AG04449 (cell line): ENCODE results near the gene CD27.

Source experiments
- CTCF ChIA-PET: fragments of 350-600 bp; formaldehyde crosslinking; extraction: SDS; loops from one replicate; lab custom pipeline; 2021; ENCODE audit warnings: antibody characterized with exemption; lab: Yijun Ruan, JAX
- POLR2A ChIA-PET: fragments of 400-600, 350-600 bp; formaldehyde crosslinking; extraction: SDS; loops from one replicate; lab custom pipeline; 2020; ENCODE audit warnings: antibody characterized with exemption, inconsistent platforms; lab: Yijun Ruan, JAX
- DNase-seq: peaks from one replicate; pipeline ENCODE4 v3.0.0-alpha.2; 2010; ENCODE audit warnings: low read depth, low spot score
- H3K4me3 ChIP-seq: 2 replicates; pipeline ENCODE4 v1.5.1; 2011; ENCODE audit warnings: low read depth, mild to moderate bottlenecking, control low read depth, low read length
- TF ChIP-seq, protein P1 (sequence below): IDR thresholded peaks from one replicate; pipeline ENCODE4 v1.5.1; 2011; ENCODE audit warnings: mild to moderate bottlenecking, moderate library complexity, low read length, control low read depth, inconsistent platforms; ENCODE audit not compliant: insufficient read depth; ENCODE audit errors: missing control alignments

CD27 gene

DNA sequence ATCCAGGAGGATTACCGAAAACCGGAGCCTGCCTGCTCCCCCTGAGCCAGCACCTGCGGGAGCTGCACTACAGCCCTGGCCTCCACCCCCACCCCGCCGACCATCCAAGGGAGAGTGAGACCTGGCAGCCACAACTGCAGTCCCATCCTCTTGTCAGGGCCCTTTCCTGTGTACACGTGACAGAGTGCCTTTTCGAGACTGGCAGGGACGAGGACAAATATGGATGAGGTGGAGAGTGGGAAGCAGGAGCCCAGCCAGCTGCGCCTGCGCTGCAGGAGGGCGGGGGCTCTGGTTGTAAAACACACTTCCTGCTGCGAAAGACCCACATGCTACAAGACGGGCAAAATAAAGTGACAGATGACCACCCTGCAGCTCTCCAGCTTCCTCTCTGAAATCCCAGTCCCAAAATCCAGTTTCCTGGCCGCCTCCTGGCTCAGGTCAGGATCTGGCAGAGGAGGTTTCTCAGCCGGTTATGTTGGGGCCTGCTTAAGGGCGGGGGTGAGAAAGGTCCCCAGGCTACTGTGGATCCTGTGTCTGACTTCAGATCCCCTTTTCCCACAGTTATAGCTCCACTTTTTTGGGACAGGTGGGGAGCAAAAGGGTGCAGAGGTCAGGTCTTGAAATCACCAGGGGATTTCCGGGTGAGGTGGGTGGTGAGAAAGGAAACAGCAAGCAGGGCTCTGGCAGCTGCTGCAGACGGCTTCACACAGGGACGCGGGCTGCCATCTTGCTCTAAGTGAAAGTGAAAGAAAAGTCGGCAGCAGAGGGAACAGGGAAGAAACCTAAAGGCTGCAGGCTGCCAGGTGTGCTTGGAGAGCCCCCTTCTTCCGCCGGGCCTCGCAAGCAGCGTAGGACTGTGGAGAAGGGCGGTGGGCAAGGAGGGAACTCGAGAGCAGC, 6.8 kb downstream of the CD27 start, which contains the start of gene TAPBPL:
Gene TAPBPL, plus strand, starts transcription at position 695 of the 897 bp plus-strand sequence. CDS start 207 bp downstream, outside the sequence.
- DNase-seq = peak; percentile 24
- H3K4me3 ChIP-seq = peak within 1 kb of the TSS; percentile 75
- ChIA-PET CTCF (interaction anchor here (0.6 to 8.6 kb wide), 12 partner anchors 10 to 257 kb away, joined by 3 to 97 read pairs (median 4); partner anchors contain the start of gene VAMP1), POLR2A (interaction anchor here (0.8 to 3.1 kb wide), 7 partner anchors 11 to 128 kb away, joined by 3 to 31 read pairs (median 4); partner anchors contain the start of genes GAPDH and VAMP1)
- TF ChIP-seq, protein P1, sequence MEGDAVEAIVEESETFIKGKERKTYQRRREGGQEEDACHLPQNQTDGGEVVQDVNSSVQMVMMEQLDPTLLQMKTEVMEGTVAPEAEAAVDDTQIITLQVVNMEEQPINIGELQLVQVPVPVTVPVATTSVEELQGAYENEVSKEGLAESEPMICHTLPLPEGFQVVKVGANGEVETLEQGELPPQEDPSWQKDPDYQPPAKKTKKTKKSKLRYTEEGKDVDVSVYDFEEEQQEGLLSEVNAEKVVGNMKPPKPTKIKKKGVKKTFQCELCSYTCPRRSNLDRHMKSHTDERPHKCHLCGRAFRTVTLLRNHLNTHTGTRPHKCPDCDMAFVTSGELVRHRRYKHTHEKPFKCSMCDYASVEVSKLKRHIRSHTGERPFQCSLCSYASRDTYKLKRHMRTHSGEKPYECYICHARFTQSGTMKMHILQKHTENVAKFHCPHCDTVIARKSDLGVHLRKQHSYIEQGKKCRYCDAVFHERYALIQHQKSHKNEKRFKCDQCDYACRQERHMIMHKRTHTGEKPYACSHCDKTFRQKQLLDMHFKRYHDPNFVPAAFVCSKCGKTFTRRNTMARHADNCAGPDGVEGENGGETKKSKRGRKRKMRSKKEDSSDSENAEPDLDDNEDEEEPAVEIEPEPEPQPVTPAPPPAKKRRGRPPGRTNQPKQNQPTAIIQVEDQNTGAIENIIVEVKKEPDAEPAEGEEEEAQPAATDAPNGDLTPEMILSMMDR = no peak

DNA sequence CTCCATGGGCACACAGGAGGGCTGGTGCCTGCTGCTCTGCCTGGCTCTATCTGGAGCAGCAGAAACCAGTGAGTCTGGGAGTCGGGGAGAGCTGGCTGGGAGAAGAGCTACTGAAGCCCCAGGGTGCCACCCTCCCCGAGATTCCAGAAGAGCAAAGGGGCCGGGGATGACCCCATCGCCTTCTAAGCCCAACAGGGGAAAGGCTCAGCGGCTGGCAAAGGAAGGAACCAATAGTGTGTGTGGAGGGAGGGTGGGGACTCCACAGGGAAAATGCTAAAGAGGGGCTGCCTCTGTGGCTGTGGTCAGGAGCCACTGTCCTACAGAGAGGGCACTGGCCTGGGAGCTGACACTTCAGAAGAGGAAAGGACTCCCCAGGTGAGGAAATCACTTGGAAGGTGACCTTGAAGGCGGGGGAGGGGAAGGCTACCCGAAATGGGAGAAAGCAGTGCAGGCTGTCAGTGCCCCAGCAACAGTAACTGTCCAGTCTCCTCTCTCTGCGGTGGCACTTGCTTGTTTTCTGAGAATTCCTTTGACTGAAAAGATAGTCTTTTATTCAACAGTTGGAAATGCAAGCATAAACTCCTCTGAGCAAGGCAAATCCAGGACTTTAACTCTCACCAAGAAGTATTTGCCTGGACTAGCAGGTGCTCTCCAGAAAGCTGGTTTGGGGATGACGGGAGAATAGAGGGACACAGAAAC, 7.6 kb downstream of the CD27 start:
- H3K4me3 ChIP-seq = peak overlapping the region; percentile 75
- ChIA-PET CTCF (interaction anchor here (0.8 to 8.6 kb wide), 8 partner anchors 9 to 257 kb away, joined by 3 to 97 read pairs (median 4); partner anchors contain the start of gene VAMP1), POLR2A (interaction anchor here (0.8 to 3.1 kb wide), 5 partner anchors 11 to 129 kb away, joined by 3 to 31 read pairs (median 5); partner anchors contain the start of genes GAPDH and VAMP1)
- TF ChIP-seq, protein P1 = no peak
- no peak for DNase-seq

DNA sequence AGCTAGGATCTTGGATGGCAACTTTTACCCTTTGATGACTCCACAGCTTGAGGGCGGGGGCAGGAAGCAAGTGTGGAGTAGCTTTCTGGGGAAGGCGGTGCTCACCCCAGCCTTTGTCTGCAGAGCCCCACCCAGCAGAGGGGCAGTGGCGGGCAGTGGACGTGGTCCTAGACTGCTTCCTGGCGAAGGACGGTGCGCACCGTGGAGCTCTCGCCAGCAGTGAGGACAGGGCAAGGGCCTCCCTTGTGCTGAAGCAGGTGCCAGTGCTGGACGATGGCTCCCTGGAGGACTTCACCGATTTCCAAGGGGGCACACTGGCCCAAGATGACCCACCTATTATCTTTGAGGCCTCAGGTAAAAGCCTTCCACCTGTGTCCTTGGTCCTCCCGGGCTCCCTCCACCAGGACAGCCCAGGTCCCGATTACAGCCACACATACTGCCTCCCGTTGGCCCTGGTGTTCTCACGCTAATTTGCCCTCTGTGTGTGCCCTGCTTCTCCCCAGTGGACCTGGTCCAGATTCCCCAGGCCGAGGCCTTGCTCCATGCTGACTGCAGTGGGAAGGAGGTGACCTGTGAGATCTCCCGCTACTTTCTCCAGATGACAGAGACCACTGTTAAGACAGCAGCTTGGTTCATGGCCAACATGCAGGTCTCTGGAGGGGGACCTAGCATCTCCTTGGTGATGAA, 8.3 kb downstream of the CD27 start:
- TF ChIP-seq, protein P1 = no peak
- H3K4me3 ChIP-seq = no peak overlapping the region
- ChIA-PET CTCF (interaction anchor here (1.8 to 8.6 kb wide), 3 partner anchors 8 to 30 kb away, joined by 13 to 97 read pairs (median 15); no protein-coding TSS in a partner anchor), POLR2A (interaction anchor here (0.8 to 3.1 kb wide), 4 partner anchors 17 to 130 kb away, joined by 4 to 31 read pairs (median 6); partner anchors contain the start of genes GAPDH and VAMP1)
- no peak for DNase-seq

DNA sequence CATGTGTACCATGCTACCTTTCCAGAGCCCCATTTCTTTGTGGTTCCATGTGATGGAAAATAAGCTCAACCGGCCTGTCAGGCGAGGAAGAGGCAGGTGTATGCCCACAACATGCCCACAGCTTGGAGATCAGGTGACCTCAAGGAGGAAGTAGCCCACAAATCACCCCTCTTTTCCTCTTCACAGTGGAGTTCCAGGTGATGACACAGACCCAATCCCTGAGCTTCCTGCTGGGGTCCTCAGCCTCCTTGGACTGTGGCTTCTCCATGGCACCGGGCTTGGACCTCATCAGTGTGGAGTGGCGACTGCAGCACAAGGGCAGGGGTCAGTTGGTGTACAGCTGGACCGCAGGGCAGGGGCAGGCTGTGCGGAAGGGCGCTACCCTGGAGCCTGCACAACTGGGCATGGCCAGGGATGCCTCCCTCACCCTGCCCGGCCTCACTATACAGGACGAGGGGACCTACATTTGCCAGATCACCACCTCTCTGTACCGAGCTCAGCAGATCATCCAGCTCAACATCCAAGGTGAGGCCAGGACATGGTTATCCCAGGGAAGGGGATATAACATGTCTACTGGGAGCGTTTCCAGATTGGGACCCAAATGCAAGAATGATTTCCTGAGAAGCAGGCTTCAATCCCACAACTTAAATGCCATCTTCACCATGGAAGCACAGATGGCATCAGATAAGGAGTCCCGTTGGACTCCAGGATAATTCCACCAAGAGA, 12.6 kb downstream of the CD27 start:
- DNase-seq = no peak
- ChIA-PET POLR2A (interaction anchor here (7.5 kb wide), 1 partner anchor 13 kb away, joined by 43 read pairs; the partner anchor contains the start of gene VAMP1), CTCF (interaction anchor here (0.8 to 10.3 kb wide), 4 partner anchors 8 to 170 kb away, joined by 3 to 199 read pairs (median 52); no protein-coding TSS in a partner anchor)
- H3K4me3 ChIP-seq = no peak overlapping the region
- TF ChIP-seq, protein P1 = no peak

DNA sequence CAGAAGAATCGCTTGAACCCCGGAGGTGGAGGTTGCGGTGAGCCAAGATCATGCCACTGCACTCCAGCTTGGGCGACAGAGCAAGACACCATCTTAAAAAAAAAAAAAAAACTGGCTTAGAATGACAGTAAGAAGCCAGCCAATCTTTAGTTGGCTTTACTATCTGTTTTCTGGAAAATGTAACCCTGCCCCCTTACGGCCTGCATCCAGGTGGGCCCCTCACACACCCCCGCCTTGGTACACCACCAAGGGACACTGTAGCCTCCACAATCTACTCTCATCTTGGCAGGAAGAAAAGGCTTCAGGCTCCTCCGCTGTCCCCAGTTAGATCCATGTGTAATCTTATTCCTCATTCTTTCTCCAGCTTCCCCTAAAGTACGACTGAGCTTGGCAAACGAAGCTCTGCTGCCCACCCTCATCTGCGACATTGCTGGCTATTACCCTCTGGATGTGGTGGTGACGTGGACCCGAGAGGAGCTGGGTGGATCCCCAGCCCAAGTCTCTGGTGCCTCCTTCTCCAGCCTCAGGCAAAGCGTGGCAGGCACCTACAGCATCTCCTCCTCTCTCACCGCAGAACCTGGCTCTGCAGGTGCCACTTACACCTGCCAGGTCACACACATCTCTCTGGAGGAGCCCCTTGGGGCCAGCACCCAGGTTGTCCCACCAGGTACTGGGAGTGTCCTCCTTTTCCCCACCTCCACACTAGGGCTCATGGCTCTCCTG, 13.7 kb downstream of the CD27 start:
- H3K4me3 ChIP-seq = no peak overlapping the region
- no peak for DNase-seq
- ChIA-PET CTCF (interaction anchor here (0.9 to 10.3 kb wide), 4 partner anchors 7 to 136 kb away, joined by 3 to 199 read pairs (median 53); partner anchors contain the start of gene VAMP1), POLR2A (interaction anchor here (7.5 kb wide), 1 partner anchor 12 kb away, joined by 43 read pairs; the partner anchor contains the start of gene VAMP1)
- TF ChIP-seq, protein P1 = no peak
